CD4-positive, alpha-beta T cell treated with Interleukin-4 for 1 hour (primary cell): Measurements from ENCODE around the gene SLC39A10.
"Not testable (repeated sequence)": the region's sequence is repeated elsewhere in the genome, so short reads cannot be mapped to it uniquely, and the experiment has no call there.

Source experiments
- DNase-seq, 2 donors: peaks; one replicate each; pipeline ENCODE4 v3.0.0-alpha.2; 2020 to 2022

The SLC39A10 gene

DNA sequence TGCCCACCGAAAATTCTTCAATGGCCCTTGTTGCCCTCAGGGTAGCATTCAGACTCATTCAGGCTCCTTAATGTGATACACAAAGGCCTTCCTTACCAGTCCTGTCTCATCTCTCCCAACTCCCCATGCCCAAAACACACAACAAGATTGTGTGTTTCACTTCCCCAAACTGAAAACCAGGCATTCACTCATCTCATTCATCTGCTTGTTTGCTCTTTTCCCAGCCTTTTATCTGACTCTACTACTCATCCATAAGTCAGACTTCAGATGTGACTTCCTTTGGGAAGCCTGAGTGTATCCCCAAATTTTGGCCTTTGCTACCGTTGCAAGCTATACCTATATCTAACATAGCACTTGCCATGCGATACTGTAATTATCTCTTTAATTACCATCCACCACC lies 9.7 kb upstream of the SLC39A10 start:
- DNase-seq, result no peak

DNA sequence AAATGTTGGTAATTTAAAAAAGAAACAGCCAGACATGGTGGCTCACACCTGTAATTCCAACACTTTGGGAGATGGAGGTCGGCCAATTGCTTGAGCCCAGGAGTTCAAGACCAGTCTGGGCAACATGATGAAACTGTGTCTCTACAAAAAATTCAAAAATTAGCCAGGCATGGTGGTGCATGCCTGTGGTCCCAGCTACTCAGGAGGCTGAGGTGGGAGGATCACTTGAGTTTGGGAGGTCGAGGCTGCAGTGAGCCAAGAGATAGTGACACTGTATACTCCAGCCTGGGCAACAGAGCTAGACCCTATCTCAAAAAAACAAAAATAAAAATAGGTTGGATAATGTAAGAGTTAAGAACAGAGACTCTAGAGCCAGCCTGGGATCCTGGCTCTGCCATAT lies 8.7 kb upstream of the SLC39A10 start:
- not testable (repeated sequence) for DNase-seq

DNA sequence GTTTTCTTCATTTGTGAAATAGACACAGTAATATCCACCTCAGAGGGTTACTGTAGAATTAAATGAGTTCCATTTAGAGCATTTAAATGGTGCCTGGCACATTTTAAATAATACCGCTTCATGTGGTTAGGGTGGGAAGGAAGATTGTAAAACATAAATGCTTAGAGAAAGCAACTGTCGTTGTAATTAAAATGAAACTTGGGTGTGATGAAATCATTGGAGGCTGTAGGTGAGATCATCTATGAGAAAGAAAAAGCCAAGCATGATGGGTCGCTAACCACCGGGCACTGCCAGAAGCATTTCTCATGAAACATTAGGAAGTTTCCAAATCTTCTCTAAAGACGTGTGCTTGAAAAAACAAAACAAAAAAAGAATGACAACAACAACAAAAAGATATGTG lies 8.2 kb upstream of the SLC39A10 start:
- DNase-seq, result peak; percentile 52 to 58

DNA sequence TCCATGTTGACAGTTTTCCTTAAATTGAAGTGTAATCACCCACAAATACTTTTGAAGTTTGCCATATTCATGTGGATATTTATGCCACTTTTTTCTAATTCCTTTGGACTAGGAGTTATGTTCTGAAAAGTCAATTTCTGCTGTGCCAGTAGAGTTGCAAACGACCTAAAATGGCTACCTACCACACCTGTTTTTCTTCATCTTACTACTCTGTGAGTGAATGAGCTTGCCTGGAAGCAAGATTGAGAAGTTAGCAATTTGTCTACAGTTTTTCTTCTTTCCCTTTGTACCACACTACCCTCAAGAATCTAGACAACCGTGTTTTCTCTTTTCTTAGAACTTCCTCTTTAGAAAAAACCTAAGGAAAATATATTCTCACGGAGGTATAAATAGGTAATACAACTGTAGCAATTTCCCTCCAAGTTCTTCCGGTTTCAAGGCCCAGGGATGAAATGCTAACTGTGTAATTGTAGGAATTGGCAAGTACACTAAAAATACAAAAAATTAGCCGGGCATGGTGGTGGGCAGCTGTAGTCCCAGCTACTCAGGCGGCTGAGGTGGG lies 7.3 kb upstream of the SLC39A10 start:
- no peak for DNase-seq

DNA sequence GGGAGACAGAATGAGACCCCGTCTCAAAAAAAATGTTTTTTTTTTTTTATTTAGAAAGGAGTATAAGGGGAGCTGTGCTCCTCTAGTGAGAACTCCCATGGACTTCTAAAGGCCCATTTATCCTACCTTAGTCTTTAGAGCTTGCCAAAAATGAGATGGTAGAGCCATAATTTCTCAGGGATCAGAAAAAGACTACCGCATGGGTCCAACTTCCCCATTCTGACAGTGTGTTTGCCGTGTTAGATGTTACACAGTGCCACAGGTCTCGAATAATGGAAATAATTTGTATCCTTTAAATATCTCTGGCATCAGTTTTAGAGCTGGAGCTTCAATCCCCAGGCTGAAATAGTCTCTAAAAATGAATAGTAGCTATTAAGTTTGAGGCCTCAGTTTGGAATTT lies 6.0 kb upstream of the SLC39A10 start:
- DNase-seq, result no peak

DNA sequence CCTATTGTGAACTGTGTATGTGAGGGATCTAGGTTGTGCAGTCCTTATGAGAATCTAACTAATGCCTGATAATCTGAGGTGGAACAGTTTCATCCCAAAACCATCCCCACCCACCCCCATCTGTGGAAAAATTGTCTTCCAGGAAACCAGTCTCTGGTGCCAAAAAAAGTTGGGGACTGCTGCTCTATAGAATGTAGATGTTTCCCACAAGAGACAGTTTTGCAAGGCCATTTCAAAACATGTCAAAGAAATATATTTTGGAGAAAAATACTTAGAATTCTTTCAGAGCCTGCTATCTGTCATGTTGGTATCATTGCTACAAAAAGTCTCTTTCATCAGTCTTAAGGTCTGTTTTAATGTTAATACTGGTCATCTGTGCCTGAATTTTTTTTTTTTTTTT lies 4.1 kb upstream of the SLC39A10 start:
- no peak for DNase-seq

DNA sequence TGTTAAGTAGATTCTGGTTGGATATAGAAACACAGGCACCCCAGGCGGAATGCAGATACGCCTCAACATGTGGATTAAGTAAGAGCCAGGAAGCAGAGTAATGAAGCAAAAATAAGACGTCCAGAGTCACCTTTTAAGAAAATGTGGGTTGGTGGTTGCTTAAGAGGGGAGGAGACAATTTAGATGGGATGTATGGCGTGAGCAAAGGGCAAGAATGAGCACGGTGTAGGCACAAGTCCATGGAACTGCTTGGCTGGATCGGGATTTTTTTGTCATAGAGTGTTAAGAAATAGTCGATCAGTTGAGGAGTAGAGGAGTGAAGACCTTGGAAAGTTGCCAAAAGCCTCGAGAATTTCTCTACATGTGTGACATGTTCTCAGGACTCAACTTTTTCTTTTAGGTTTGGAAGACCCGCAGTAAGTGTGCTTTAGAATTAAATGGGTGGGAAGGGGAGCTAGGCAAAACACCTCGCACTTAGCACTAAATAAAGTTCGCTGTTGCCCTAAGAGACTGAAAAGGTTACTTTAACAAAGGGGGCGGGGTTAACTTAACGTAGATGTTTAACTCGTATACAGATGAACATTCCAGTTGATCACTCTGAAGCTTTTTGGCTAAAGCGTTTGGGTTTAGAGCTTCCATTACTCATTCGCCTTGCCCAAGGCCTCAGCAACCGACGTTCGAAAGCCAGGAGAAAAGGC lies 716 bp upstream of the SLC39A10 start:
- DNase-seq, result no peak

DNA sequence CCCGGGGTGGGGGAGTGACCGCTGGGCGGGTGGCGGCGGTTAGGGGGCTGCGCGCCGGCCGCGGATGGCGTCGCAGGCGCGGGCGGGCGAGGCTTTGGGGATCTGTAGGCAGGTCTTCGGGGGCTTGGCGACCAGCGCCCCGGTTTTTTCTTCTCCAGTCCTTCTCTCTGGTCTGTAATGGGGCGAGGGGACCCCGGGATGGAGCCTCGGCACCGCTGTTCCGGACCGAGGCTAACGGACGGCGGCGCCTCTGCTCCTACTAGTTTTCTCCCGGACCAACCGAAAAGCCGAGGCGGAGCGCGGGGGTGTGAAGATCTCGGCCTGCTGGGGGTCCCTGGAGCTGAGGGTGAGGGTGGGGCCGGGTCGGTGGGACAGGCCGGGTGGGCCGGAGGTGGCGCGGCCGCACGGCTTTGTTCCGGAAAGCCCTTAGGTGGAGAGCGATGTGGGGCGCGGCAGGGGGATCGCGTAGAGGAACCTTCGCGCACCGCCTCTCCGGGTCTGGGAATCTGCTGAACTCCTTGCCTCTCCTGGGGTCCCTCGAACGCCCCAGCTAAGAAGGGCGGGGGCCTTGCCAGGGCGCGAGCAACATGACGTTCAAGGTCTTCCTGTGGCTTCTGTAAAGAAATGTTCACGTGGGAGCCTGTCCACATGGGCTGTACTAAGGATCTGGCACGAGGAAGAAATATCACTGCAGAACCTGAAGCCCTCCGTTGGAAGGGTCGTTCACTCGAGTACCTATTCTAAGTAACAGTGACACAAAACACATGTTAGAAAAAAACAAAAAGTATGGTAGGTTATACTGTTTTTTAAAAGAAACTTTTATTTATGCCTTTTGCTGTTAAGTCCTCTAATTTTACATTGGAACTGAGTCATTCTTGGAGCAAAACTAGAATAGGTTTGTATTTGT lies 861 bp downstream of the SLC39A10 start:
- DNase-seq, result peak; percentile 83 to 85

DNA sequence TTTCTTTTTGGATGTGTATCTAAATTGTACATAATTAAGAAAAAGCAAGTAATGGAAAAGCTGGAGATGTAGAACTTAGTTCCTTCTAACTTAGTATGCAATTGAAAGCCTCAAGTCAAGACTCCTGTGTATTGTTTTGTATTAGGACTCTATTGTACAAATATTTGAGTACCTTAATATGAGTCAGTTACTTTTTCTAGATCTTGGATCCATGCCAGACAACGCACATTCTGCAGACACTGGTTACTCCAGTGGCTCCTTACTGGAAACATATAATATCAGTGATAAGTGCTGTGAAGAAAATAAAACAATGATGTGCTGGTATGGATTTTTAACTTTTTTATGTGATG lies 1.5 kb downstream of the SLC39A10 start:
- DNase-seq, result peak in 1 of 2 donors; percentile 66

DNA sequence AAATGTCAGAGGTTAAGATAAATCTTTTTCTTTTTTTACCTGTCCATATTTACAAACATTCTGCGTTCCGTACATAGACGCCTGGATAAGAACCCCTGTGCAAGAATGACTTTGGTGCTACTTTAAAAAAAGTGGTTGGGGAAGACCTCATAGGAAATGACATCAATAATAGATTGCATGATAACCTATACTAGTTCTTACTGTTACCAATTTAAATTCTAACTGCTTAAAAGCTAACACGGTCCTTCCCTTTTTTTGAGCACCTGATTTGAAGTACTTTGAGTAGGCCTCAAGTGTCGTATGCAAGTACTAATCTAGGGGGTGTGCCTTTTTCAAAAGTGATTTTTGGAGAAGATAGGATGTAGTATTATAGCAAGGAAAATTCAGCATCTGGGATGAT lies 2.1 kb downstream of the SLC39A10 start:
- DNase-seq, result peak in 1 of 2 donors; percentile 85

DNA sequence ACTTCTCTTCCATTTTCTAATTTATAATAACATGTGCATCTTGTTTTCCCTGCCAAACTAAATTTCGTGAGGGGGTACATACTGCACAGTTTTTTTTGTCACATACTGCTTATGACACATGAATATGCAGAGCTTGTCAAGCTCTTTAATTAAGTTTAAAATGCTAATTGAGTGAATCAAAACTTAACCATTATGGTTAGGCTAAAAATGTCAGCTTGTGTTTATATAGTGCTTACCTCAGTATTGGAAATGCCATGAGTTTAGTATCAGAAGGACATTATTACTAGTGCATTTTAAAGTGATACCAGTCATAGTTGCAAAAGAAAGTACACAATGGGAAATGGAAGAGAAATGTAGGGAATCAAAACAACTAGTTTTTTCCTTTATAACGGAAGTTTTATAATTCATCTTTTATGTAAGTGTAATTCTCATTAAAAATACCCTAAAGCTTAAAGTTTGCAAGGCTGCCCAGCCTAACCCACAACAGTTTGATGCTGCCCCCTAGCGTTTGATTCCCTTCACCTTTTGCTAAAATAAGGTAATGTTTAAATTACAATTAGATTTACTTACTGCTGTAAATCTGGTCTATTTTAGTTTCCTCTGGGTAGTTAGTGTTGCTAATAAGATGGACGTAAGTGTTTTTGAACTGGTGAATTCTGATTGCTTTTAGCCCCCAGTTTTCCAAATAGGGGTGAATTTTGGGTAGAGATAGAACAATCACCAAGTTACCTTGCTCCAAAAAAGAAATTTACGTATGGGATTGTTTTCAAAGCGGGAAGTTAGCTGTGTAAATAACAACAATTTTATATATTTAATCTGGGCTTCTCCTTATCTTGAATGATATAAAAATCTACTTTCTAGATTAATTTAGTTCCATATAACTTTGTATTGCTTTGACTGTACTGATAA lies 3.2 kb downstream of the SLC39A10 start:
- DNase-seq, result peak; percentile 77 to 86

DNA sequence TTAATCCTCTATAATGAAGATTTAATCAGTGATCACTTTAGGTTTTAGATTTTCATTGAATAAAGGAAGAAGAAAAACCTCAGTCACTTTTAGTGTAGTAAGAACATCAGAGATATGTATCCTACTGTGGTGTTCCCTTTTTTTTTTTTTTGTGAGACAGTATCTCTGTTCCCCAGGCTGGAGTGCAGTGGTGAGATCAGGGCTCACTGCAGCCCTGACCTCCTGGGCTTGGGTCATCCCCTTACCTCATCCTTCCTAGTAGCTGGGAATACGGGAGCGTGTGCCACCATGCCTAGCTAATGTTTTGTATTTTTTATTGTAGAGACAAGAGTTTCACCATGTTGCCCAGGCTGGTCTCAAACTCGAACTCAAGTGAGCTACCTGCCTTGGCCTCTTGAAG lies 5.1 kb downstream of the SLC39A10 start:
- DNase-seq, result no peak

DNA sequence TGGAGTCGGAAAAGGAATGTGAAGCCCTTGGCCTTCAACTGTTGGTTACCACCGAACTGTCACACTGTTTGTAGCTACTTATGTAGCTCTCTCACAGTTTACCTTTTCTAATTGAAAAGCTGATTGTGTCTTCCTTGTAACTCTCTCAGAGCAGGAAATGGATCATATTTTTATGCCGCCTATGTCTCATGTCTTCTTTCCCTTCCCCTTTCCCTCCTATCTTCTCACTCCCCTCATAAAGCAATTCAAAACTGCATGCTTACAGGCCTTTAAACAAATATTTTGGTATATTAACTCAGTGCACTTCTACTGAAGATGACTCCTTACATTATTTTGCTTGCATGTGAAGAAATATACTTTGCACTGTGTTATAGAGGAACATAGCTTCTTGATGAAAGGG lies 6.0 kb downstream of the SLC39A10 start:
- DNase-seq, result no peak

DNA sequence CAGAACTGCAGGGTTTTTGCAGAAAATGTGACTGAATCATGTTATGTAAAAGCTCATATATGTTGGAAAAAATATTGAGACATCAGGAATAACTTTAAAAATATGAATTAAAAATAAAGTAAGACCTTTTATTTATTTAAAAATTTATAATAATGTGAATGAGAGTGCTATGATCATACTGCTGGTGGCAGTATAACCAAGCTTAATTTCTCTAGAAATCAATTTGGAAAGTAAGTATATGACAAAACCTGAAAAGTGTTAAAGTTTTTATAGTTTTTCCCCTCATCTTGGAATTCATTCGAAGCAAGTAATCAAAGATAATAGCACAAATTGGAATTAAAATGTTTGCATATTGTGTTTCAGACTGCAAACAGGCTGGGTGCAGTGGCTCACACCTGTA lies 7.5 kb downstream of the SLC39A10 start:
- DNase-seq, result peak in 1 of 2 donors; percentile 15

DNA sequence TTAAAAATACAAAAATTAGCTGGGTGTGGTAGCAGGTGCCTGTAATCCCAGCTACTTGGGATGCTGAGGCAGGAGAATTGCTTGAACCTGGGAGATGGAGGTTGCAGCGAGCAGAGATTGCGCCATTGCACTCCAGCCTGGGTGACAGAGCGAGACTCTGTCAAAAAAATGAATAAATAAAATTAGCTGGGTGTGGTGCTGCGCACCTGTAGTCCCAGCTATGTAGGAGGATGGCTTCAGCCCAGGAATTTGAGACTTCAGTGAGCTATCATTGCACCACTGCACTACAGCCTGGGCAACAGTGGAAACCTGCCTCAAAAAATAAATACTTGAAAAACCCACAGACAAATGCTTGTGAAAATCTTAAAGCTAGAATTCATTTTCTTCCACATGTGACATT lies 8.1 kb downstream of the SLC39A10 start:
- not testable (repeated sequence) for DNase-seq

DNA sequence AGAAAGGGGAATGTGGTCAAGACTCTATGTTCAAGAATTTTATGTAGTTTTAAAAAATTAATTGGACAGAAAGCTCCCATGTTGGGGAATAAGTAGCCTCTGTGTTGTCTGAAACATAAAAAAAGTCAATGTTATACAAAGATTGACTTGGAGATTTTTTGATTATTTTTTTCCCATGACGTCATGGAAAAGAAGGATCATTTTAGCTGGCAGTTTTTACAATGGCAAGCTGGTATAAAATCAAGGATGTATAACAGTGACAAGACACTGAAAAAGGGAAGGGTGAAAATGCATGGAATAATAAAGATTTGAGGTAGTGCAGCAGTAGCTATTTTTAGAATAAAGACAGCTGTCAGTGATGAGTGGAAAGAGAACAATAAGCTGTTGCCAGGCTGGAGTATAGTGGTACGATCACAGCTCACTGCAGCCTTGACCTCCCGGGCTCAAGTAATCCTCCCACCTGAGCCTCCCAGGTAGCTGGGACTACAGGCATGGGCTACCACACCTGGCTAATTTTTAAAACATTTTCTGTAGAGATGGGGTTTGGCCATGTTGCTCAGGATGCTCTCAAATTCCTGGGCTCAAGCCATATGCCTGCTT lies 9.2 kb downstream of the SLC39A10 start:
- DNase-seq, result no peak

DNA sequence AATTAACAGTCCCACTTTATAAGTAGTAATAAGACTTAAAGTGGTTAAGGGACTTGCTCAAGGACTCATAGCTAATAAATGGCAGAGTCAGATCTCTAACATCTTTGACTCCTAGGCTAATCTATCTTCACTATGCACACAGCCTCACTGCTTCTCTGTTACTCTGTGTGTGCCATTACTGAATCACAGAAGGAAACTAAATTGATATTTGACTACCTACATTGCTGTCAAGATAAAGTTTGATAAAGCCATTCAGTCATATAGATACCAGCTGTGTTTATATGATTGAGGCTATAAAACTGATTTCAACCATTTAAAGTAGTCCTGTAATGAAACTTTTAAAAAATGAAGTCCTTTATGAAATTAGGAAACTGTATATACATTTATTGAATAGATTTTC lies 10.9 kb downstream of the SLC39A10 start:
- no peak for DNase-seq

DNA sequence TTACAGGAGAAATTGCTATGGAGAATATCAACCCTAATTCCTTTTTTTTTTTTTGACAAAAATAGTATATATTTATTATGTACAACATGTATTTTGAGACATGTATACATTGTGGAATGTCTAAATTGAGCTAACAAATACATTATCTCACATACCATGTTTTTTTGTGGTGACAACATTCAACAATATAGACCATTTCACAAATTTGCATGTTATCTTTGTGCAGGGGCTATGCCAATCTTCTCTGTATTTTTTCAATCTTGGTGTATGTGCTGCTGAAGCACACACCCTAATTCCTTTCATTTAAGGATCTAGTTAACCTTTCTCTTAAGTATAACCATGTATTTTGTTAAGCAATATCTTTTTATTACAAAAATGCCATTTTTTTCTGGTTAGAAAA lies 13.2 kb downstream of the SLC39A10 start:
- no peak for DNase-seq

DNA sequence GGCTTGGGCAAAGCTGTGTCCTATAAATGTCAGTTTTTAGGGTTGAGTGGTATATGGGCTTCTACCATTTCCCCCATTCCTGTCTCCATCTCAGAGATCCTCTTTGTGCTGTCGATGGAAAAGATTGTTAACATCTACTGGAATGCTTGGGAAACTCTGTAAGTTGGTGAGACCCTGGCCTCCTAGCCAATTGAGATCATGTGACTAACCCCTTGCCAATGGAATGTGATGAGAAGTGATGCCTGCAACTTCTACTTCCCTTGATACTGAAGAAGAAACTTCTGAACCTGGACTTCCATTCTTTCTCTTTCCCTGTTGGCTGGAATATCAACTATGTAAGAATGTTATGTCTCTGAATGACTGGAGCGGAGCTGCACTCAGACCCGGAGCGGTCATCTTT lies 14.5 kb downstream of the SLC39A10 start:
- no peak for DNase-seq

DNA sequence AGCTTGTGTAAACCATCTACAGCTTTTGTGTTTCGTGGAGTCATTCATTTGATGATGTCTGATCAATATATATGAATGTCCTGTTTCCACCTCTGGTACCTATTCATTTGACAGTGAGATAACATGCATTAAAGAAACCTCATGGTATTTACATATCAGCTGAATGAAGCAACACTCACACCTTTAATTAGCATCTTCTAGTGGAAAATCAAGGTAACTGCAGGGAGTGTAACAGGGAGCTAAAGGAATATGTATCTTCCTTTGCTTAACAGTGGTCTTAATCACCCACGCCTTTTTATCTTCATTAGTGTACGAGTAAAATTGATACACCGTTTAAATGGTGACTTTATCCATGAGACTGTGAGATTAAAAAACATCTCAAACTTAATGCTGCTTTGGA lies 15.6 kb downstream of the SLC39A10 start:
- DNase-seq, result no peak

DNA sequence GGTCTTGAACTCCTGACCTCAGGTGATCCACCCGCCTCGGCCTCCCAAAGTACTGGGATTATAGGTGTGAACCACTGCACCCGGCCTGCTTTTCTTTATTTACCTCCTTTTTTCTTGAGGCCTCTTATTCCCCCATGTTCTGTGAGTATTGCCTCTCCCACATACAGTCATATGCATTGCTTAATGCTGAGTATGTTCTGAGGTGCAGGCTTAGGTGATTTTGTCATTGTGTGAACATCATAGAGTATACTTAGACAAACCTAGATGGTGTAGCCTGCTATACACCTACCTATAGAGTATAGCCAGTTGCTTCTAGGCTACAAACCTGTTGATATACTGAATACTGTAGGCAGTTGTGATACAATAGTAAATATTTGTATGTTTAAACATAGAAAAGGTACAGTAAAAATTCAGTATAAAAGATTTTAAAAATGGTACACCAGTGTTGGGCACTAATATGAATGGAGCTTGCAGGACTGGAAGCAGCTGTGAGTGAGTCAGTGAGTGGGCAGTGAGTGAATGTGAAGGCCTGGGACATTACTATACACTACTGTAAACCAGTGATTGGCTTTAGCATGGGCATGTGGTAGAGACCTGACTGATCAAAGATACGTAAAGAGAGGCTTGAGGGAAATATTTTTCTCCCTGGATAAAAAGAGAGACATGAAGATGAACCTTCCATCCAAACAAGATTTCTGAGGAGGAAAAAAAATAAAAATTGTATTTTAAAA lies 17.6 kb downstream of the SLC39A10 start:
- DNase-seq, result no peak
